Measurements from ENCODE around the gene PIK3C2G.

Gene PIK3C2G

GRCh38 chr12:18411453-18411852 is 150.1 kb downstream of the PIK3C2G start:
- Histone ChIP-seq H3K9me3 (ENCODE audit: control insufficient read depth, insufficient read depth, low read length) (no peaks in the 10 kb centered on the region), H3K4me3 (ENCODE audit: low read length) (peak overlapping the region; percentile 19), H3K27ac (ENCODE audit: low read depth, low read length) (peak overlapping the region; percentile 35), H3K4me1 (ENCODE audit: control insufficient read depth, low read length) (peaks cover 17% of the 10 kb centered on the region), H3K4me2 (ENCODE audit: low read length) (peak overlapping the region; percentile 56), H4K20me1 (ENCODE audit: control insufficient read depth, insufficient read depth, low read depth, low read length) (no peaks in the 10 kb centered on the region), H3K9me2 (replicated peaks; ENCODE audit: control insufficient read depth, low read length) (no peaks in the 10 kb centered on the region), H3K36me3 (ENCODE audit: control insufficient read depth, low read length) (no peaks in the 10 kb centered on the region; the same call in 1 of the 2 replicates), H3K27me3 (ENCODE audit: control insufficient read depth, low read length) (no peaks in the 10 kb centered on the region), H3F3A (ENCODE audit: control insufficient read depth, insufficient read depth) (no peaks in the 10 kb centered on the region), H3K79me2 (ENCODE audit: control insufficient read depth, low read length) (no peaks in the 10 kb centered on the region)
- no peak for TF ChIP-seq CTCF (IDR thresholded peaks at IDR 0.05; ENCODE audit: low read depth, low read length, poor library complexity, severe bottlenecking)
- TF ChIP-seq EZH2phosphoT487 (IDR thresholded peaks at IDR 0.05; ENCODE audit: borderline replicate concordance, low read length): no peak

GRCh38 chr12:18414671-18415070 is 153.4 kb downstream of the PIK3C2G start:
- Histone ChIP-seq H3K27ac (ENCODE audit: low read depth, low read length) (no peak overlapping the region), H4K20me1 (ENCODE audit: control insufficient read depth, insufficient read depth, low read depth, low read length) (no peaks in the 10 kb centered on the region), H3K79me2 (ENCODE audit: control insufficient read depth, low read length) (no peaks in the 10 kb centered on the region), H3K9me2 (replicated peaks; ENCODE audit: control insufficient read depth, low read length) (no peaks in the 10 kb centered on the region), H3K9me3 (ENCODE audit: control insufficient read depth, insufficient read depth, low read length) (no peaks in the 10 kb centered on the region), H3K4me3 (ENCODE audit: low read length) (no peak overlapping the region), H3K27me3 (ENCODE audit: control insufficient read depth, low read length) (no peaks in the 10 kb centered on the region), H3K4me1 (ENCODE audit: control insufficient read depth, low read length) (peaks cover 17% of the 10 kb centered on the region), H3K36me3 (ENCODE audit: control insufficient read depth, low read length) (no peaks in the 10 kb centered on the region; the same call in 1 of the 2 replicates), H3K4me2 (ENCODE audit: low read length) (no peak overlapping the region), H3F3A (ENCODE audit: control insufficient read depth, insufficient read depth) (no peaks in the 10 kb centered on the region)
- TF ChIP-seq EZH2phosphoT487 (IDR thresholded peaks at IDR 0.05; ENCODE audit: borderline replicate concordance, low read length): no peak
- no peak for TF ChIP-seq CTCF (IDR thresholded peaks at IDR 0.05; ENCODE audit: low read depth, low read length, poor library complexity, severe bottlenecking)

GRCh38 chr12:18415227-18415626 is 153.9 kb downstream of the PIK3C2G start:
- H3K79me2 ChIP-seq (ENCODE audit: control insufficient read depth, low read length): no peaks in the 10 kb centered on the region
- H3K4me3 ChIP-seq (ENCODE audit: low read length): no peak overlapping the region
- TF ChIP-seq CTCF (IDR thresholded peaks at IDR 0.05; ENCODE audit: low read depth, low read length, poor library complexity, severe bottlenecking): no peak
- TF ChIP-seq EZH2phosphoT487 (IDR thresholded peaks at IDR 0.05; ENCODE audit: borderline replicate concordance, low read length): no peak
- H4K20me1 ChIP-seq (ENCODE audit: control insufficient read depth, insufficient read depth, low read depth, low read length): no peaks in the 10 kb centered on the region
- H3K27me3 ChIP-seq (ENCODE audit: control insufficient read depth, low read length): no peaks in the 10 kb centered on the region
- no peaks in the 10 kb centered on the region for H3F3A ChIP-seq (ENCODE audit: control insufficient read depth, insufficient read depth)
- H3K4me2 ChIP-seq (ENCODE audit: low read length): no peak overlapping the region
- H3K27ac ChIP-seq (ENCODE audit: low read depth, low read length): no peak overlapping the region
- no peaks in the 10 kb centered on the region for H3K9me3 ChIP-seq (ENCODE audit: control insufficient read depth, insufficient read depth, low read length)
- H3K4me1 ChIP-seq (ENCODE audit: control insufficient read depth, low read length): peaks cover 17% of the 10 kb centered on the region
- no peaks in the 10 kb centered on the region; the same call in 1 of the 2 replicates for H3K36me3 ChIP-seq (ENCODE audit: control insufficient read depth, low read length)
- H3K9me2 ChIP-seq (replicated peaks; ENCODE audit: control insufficient read depth, low read length): no peaks in the 10 kb centered on the region
